Effector CD4-positive, alpha-beta T cell (primary cell): ENCODE data around the gene ZSWIM1.

Experiments used
- DNase-seq: peaks from one replicate; pipeline ENCODE4 v3.0.0-alpha.2; 2020
- total RNA-seq: gene quantifications from one replicate; lab custom pipeline; 2026; lab: John Stamatoyannopoulos, UW

ZSWIM1 gene
- 10.9 reads per million, percentile 33 among the genes with 10 or more reads in this experiment for total RNA-seq

GRCh38 chr20:45880988-45881788 is at the start of gene ZSWIM1:
Gene ZSWIM1 (plus strand): TSS chr20:45881227. CDS start chr20:45882593, 1,366 bp downstream.
- DNase-seq, result peak; percentile 99

GRCh38 chr20:45832619-45833018 is 48.4 kb upstream of the ZSWIM1 start:
- DNase-seq, result no peak

- no peak for DNase-seq
Measured at GRCh38 chr20:45833030-45833882, 47.8 kb upstream of the ZSWIM1 start, which contains the start of gene SNX21. Gene SNX21 (plus strand): TSS chr20:45833799. CDS start chr20:45833920, 121 bp downstream.

- no peak for DNase-seq
Measured at GRCh38 chr20:45833883-45834796, 46.9 kb upstream of the ZSWIM1 start.

- no peak for DNase-seq
Measured at GRCh38 chr20:45834797-45835161, 46.2 kb upstream of the ZSWIM1 start.

- DNase-seq, result no peak
Measured at GRCh38 chr20:45835329-45835765, 45.7 kb upstream of the ZSWIM1 start.

GRCh38 chr20:45835825-45836224 is 45.2 kb upstream of the ZSWIM1 start:
- no peak for DNase-seq

GRCh38 chr20:45836841-45837240 is 44.2 kb upstream of the ZSWIM1 start:
- no peak for DNase-seq

GRCh38 chr20:45840700-45841198 is 40.3 kb upstream of the ZSWIM1 start:
- no peak for DNase-seq

- no peak for DNase-seq
Measured at GRCh38 chr20:45841407-45842129, 39.5 kb upstream of the ZSWIM1 start.

GRCh38 chr20:45842169-45842812 is 38.7 kb upstream of the ZSWIM1 start:
- no peak for DNase-seq

- no peak for DNase-seq
Measured at GRCh38 chr20:45843506-45843905, 37.5 kb upstream of the ZSWIM1 start.

GRCh38 chr20:45845452-45845851 is 35.6 kb upstream of the ZSWIM1 start:
- no peak for DNase-seq

- no peak for DNase-seq
Measured at GRCh38 chr20:45848421-45848820, 32.6 kb upstream of the ZSWIM1 start.

- no peak for DNase-seq
Measured at GRCh38 chr20:45848969-45849582, 32.0 kb upstream of the ZSWIM1 start.

- DNase-seq, result no peak
Measured at GRCh38 chr20:45850238-45850637, 30.8 kb upstream of the ZSWIM1 start.

- no peak for DNase-seq
Measured at GRCh38 chr20:45850926-45851325, 30.1 kb upstream of the ZSWIM1 start.

- DNase-seq, result no peak
Measured at GRCh38 chr20:45851501-45851900, 29.5 kb upstream of the ZSWIM1 start.

- DNase-seq, result no peak
Measured at GRCh38 chr20:45852326-45852725, 28.7 kb upstream of the ZSWIM1 start.

GRCh38 chr20:45853484-45853883 is 27.5 kb upstream of the ZSWIM1 start:
- no peak for DNase-seq
